A549 (cell line): ENCODE results near the gene SBF2. TPM values are rescaled to one million over a fixed set of nuclear protein-coding genes. Genes with fewer than 3 reads are reported as not detected.

Experiments
- ATAC-seq, 2 experiments: fragments of 200-7000 bp in 1 of 2; fragments of >200 bp in 1 of 2; cut with Nextera tagmentation in 1 of 2; cut with Tn5 transposase in 1 of 2; 3 replicates each; pipeline versions ENCODE4 v1.8.0 to v1.9.1; 2018 to 2020; ENCODE audit warnings: mild to moderate bottlenecking in 1 of 2, moderate library complexity in 1 of 2
- CTCF ChIA-PET: fragments of 300-600 bp; sonication (Branson Sonifier 250); formaldehyde crosslinking; extraction: SDS; loops from one replicate; lab custom pipeline; 2021; ENCODE audit warnings: antibody characterized with exemption, inconsistent platforms; lab: Yijun Ruan, JAX
- POLR2A ChIA-PET: fragments of 350-600 bp; formaldehyde crosslinking; extraction: SDS; loops from one replicate; lab custom pipeline; 2021; ENCODE audit warnings: antibody characterized with exemption, inconsistent platforms; lab: Yijun Ruan, JAX
- DNase-seq, 2 experiments: peaks; one replicate each; pipeline versions ENCODE4 v3.0.0 to v3.0.0-alpha.2; 2011 to 2016; ENCODE audit warnings: low read depth in 1 of 2, low spot score in 1 of 2
- FAIRE-seq: peaks from 2 replicates; lab custom pipeline; 2011; peaks lifted over from hg19 to GRCh38; lab: Jason Lieb, UNC
- H3K27ac ChIP-seq, 2 experiments: fragments of >200 bp; sonication (Bioruptor Twin); formaldehyde crosslinking; 3 replicates each; pipeline ENCODE4 v1.5.1; 2016 to 2017
- H3K4me1 ChIP-seq: fragments of >200 bp; sonication (Bioruptor Twin); formaldehyde crosslinking; 3 replicates; pipeline ENCODE4 v1.6.1; 2016
- H3K4me2 ChIP-seq: fragments of >200 bp; sonication (Bioruptor Twin); formaldehyde crosslinking; 3 replicates; pipeline ENCODE4 v1.6.1; 2016
- H3K4me3 ChIP-seq: fragments of >200 bp; sonication (Bioruptor Twin); formaldehyde crosslinking; 3 replicates; pipeline ENCODE4 v1.5.1; 2016
- H3K9me3 ChIP-seq: fragments of >200 bp; sonication (Bioruptor Twin); formaldehyde crosslinking; 3 replicates; pipeline ENCODE4 v1.6.1; 2016
- BHLHE40 ChIP-seq: IDR thresholded peaks from 2 replicates; pipeline ENCODE4 v1.6.1; 2012; ENCODE audit warnings: low read depth, low read length, inconsistent platforms
- CBX2 ChIP-seq: fragments of 200-600 bp; sonication (generic); IDR thresholded peaks from 2 replicates; pipeline ENCODE4 v1.6.1; 2016; ENCODE audit warnings: low read depth, mild to moderate bottlenecking, borderline replicate concordance
- CHD2 ChIP-seq: fragments of 150-350 bp; IDR thresholded peaks from 2 replicates; pipeline ENCODE4 v1.6.1; 2014; ENCODE audit warnings: low read length; ENCODE audit not compliant: partially characterized antibody
- EHF ChIP-seq: fragments of 250-450 bp; sonication (Bioruptor Pico); IDR thresholded peaks from 2 replicates; pipeline ENCODE4 v1.5.0; 2020; ENCODE audit warnings: mild to moderate bottlenecking
- EP300 ChIP-seq, 2 experiments: fragments of >200 bp; sonication (Bioruptor Twin); formaldehyde crosslinking; IDR thresholded peaks; 2 replicates in 1 of 2; 3 replicates in 1 of 2; pipeline ENCODE4 v1.6.1; 2016 to 2017
- ESRRA ChIP-seq: fragments of 150-350 bp; IDR thresholded peaks from 2 replicates; pipeline ENCODE4 v1.6.1; 2014; ENCODE audit warnings: mild to moderate bottlenecking, low read length, borderline replicate concordance
- FOXS1 ChIP-seq: fragments of 250-450 bp; sonication (Bioruptor Pico); IDR thresholded peaks from 2 replicates; pipeline ENCODE4 v1.5.0; 2020; ENCODE audit warnings: mild to moderate bottlenecking, moderate library complexity
- HDAC2 ChIP-seq: fragments of 200-600 bp; sonication (generic); IDR thresholded peaks from 2 replicates; pipeline ENCODE4 v1.6.1; 2016
- HEYL ChIP-seq: fragments of 250-450 bp; sonication (Bioruptor Pico); IDR thresholded peaks from 2 replicates; pipeline ENCODE4 v1.8.0; 2021; ENCODE audit warnings: mild to moderate bottlenecking, moderate library complexity
- HOXA7 ChIP-seq: fragments of 250-450 bp; sonication (Bioruptor Pico); IDR thresholded peaks from 2 replicates; pipeline ENCODE4 v1.5.0; 2020; ENCODE audit warnings: mild to moderate bottlenecking, moderate library complexity
- HOXB13 ChIP-seq: fragments of 250-450 bp; sonication (Bioruptor Pico); IDR thresholded peaks from 2 replicates; pipeline ENCODE4 v1.5.0; 2020; ENCODE audit warnings: low read depth, mild to moderate bottlenecking, moderate library complexity
- JUNB ChIP-seq: fragments of >200 bp; sonication (Bioruptor Twin); formaldehyde crosslinking; IDR thresholded peaks from 2 replicates; pipeline ENCODE4 v1.6.1; 2016
- MAZ ChIP-seq: fragments of 150-350 bp; IDR thresholded peaks from 2 replicates; pipeline ENCODE4 v1.6.1; 2014; ENCODE audit warnings: antibody characterized with exemption, low read depth, low read length, borderline replicate concordance
- MYC ChIP-seq: IDR thresholded peaks from 2 replicates; pipeline ENCODE4 v1.6.1; 2012; ENCODE audit warnings: mild to moderate bottlenecking, inconsistent platforms, low read length, improper control_type of control experiment, borderline replicate concordance
- NPAS2 ChIP-seq: fragments of 250-450 bp; sonication (Bioruptor Pico); IDR thresholded peaks from 2 replicates; pipeline ENCODE4 v1.8.0; 2022; ENCODE audit warnings: mild to moderate bottlenecking, moderate library complexity, borderline replicate concordance
- POLR2A ChIP-seq: IDR thresholded peaks from 2 replicates; pipeline ENCODE4 v1.6.1; 2012; ENCODE audit warnings: mild to moderate bottlenecking, low read length
- POLR2AphosphoS2 ChIP-seq: conservative IDR thresholded peaks from 2 replicates; pipeline ENCODE4 v1.6.1; 2012; ENCODE audit warnings: low read length, improper control_type of control experiment, inconsistent platforms
- RAD21 ChIP-seq, 2 experiments: fragments of >200 bp in 1 of 2; sonication (Bioruptor Twin) in 1 of 2; formaldehyde crosslinking in 1 of 2; IDR thresholded peaks in 1 of 2; conservative IDR thresholded peaks in 1 of 2; 2 replicates in 1 of 2; 3 replicates in 1 of 2; pipeline ENCODE4 v1.6.1; 2012 to 2018; ENCODE audit warnings: inconsistent platforms in 1 of 2
- RNF2 ChIP-seq: fragments of 200-600 bp; sonication (generic); IDR thresholded peaks from 2 replicates; pipeline ENCODE4 v1.6.1; 2016; ENCODE audit warnings: low read depth, mild to moderate bottlenecking, antibody characterized with exemption, moderate library complexity, borderline replicate concordance
- TFCP2L1 ChIP-seq: fragments of 250-450 bp; sonication (Bioruptor Pico); IDR thresholded peaks from 2 replicates; pipeline ENCODE4 v1.5.0; 2021; ENCODE audit warnings: mild to moderate bottlenecking
- ZSCAN20 ChIP-seq: fragments of 250-450 bp; sonication (Bioruptor Pico); IDR thresholded peaks from 2 replicates; pipeline ENCODE4 v1.8.0; 2022; ENCODE audit warnings: mild to moderate bottlenecking, moderate library complexity
- WGBS: methylation state at CpG from one replicate; pipeline ENCODE4 v1.1.6; 2017; ENCODE audit errors: missing lambda C conversion rate; 5-methylcytosine and 5-hydroxymethylcytosine counted together
- polyA plus RNA-seq, 4 experiments: library from polyadenylated mRNA; depleted of rRNA in 3 of 4; stranded (reverse); fragments of >200 nt; fragmentation: RNase III in 1 of 4; extraction: RNeasy Plus Mini Kit Qiagen cat#74134 plus additional on column Dnase treatment in 1 of 4; gene quantifications; 2 replicates in 3 of 4; 3 replicates in 1 of 4; pipeline ENCODE4 v1.2.3, GENCODE V29; 2011 to 2017
- TF ChIP-seq, protein P1 (sequence below): fragments of >200 bp; sonication (Bioruptor Twin); formaldehyde crosslinking; IDR thresholded peaks from 2 replicates; pipeline ENCODE4 v1.6.1; 2016
- TF ChIP-seq, protein P2 (sequence below): fragments of >200 bp; sonication (Bioruptor Twin); formaldehyde crosslinking; IDR thresholded peaks from 3 replicates; pipeline ENCODE4 v1.6.1; 2016

SBF2 gene
- polyA plus RNA-seq, 2 of the 4 experiments (the other 2 are of a cell fraction): 11.1 to 49.6 TPM

DNA sequence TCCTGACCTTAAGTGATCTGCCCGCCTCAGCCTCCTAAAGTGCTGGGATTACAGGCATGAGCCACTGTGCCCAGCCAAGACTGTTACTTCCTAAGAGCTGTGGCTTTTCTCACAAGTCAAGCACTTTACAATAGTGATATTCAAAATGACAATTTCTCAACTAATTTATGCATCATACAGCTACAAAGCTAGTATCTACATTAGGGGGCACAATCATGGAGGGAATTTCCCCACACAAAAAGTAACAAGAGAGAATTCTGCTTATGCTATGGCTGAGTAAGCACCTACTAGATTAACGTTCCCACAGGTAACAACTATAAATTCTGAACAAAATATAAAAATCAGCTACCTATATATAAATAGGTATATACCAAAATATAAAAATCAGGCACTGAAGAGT is 72.7 kb downstream of the SBF2 start:
- ATAC-seq (no peak), FAIRE-seq (no peak), DNase-seq (no peak)
- no peaks in the 10 kb centered on the region for H3K4me1 ChIP-seq
- H3K27ac ChIP-seq: no peak overlapping the region
- ChIA-PET CTCF (interaction anchor here (0.6 to 1.7 kb wide), 3 partner anchors 13 to 206 kb away, joined by 3 to 5 read pairs (median 3); partner anchors contain the start of gene ADM), POLR2A (no interaction called here)
- 96% methylated on average over 2 of the region's 2 CpGs for WGBS
- peaks cover 8% of the 10 kb centered on the region; the same call in 1 of the 3 replicates for H3K9me3 ChIP-seq
- TF ChIP-seq, protein P1, sequence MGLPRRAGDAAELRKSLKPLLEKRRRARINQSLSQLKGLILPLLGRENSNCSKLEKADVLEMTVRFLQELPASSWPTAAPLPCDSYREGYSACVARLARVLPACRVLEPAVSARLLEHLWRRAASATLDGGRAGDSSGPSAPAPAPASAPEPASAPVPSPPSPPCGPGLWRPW: no peak
- no peak overlapping the region for H3K4me2 ChIP-seq
- H3K4me3 ChIP-seq: no peak overlapping the region

DNA sequence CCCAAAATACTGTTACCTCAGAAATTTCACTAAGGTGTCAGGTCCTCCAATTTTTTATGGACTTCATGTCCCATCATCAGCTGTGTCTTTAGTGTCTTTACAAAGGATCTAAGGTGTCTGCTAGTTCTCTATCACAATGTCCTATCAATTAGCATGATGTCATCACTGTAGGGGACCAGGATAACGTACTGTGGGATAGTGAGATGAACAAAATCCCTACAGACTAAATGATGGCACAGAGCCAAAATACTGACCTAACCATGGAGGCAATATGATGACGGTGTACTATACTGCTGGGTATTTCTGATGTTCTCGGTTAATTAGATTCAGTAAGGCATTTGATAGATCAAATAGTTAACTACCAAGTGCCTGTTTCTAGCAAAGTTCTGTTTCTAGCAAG is 82.5 kb downstream of the SBF2 start:
- no peak overlapping the region for H3K4me3 ChIP-seq
- ChIA-PET POLR2A (no interaction called here), CTCF (interaction anchor here (1.1 to 7.1 kb wide), 3 partner anchors 92 to 155 kb away, joined by 3 to 65 read pairs (median 7); partner anchors contain the start of gene ADM)

DNA sequence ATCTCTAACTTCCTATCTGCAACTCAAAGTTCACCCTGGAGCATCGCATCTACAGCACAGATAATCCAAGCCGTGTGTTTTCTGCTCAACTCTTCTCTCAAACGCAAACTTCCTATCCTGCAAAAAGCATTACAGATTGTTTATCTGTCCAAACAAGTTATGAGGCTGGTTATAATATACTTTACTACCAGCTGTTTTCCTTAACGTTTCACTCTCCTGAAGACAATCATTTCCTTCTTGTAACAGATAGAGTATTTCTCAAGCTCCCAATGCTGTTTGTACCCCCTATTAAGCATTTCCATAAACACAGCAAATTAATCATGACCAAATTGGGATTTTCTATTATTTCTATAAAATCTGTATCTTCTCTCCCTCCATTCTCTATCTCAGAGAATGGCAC is 84.7 kb downstream of the SBF2 start:
- TF ChIP-seq RAD21 (conservative IDR thresholded peaks at IDR 0.05 in 1 of 2, IDR thresholded peaks at IDR 0.05 in 1 of 2): no peak
- no peak for TF ChIP-seq POLR2AphosphoS2
- TF ChIP-seq HEYL (CRISPR knock-in tag): no peak
- no peak for TF ChIP-seq HOXA7
- no peak for TF ChIP-seq POLR2A
- no peak for TF ChIP-seq CHD2
- TF ChIP-seq BHLHE40: no peak
- TF ChIP-seq ZSCAN20: no peak
- TF ChIP-seq EHF (CRISPR knock-in tag): no peak
- no peak for TF ChIP-seq FOXS1 (CRISPR knock-in tag)
- TF ChIP-seq NPAS2 (CRISPR knock-in tag): no peak
- TF ChIP-seq JUNB: no peak
- TF ChIP-seq, protein P2, sequence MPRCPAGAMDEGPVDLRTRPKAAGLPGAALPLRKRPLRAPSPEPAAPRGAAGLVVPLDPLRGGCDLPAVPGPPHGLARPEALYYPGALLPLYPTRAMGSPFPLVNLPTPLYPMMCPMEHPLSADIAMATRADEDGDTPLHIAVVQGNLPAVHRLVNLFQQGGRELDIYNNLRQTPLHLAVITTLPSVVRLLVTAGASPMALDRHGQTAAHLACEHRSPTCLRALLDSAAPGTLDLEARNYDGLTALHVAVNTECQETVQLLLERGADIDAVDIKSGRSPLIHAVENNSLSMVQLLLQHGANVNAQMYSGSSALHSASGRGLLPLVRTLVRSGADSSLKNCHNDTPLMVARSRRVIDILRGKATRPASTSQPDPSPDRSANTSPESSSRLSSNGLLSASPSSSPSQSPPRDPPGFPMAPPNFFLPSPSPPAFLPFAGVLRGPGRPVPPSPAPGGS: no peak
- TF ChIP-seq MYC: no peak
- TF ChIP-seq TFCP2L1: no peak
- no peak for TF ChIP-seq RNF2
- Histone ChIP-seq H3K4me3 (no peak overlapping the region), H3K9me3 (peaks cover 9% of the 10 kb centered on the region; the same call in 2 of the 3 replicates), H3K4me1 (0 out of 3 replicates have a peak, but pooled peaks cover 5% of the 10 kb centered on the region), H3K27ac (no peak overlapping the region), H3K4me2 (no peak overlapping the region)
- FAIRE-seq (no peak), DNase-seq (no peak), ATAC-seq (no peak)
- POLR2A ChIA-PET: interaction anchor here (1.3 kb wide), 1 partner anchor 95 kb away, joined by 5 read pairs; the partner anchor contains the start of gene ADM
- CTCF ChIA-PET: interaction anchor here (0.5 to 7.1 kb wide), 6 partner anchors 11 to 196 kb away, joined by 4 to 65 read pairs (median 12); partner anchors contain the start of gene ADM
- 87% methylated on average over 4 of the region's 4 CpGs for WGBS

More for the DNA sequence above, 82.5 kb downstream of the SBF2 start:
- no peak overlapping the region for H3K27ac ChIP-seq
- FAIRE-seq (no peak), DNase-seq (no peak), ATAC-seq (no peak)
- H3K4me2 ChIP-seq: no peak overlapping the region
- H3K4me1 ChIP-seq: 0 out of 3 replicates have a peak, but pooled peaks cover 5% of the 10 kb centered on the region
- TF ChIP-seq MAZ: no peak
- TF ChIP-seq HOXB13 (CRISPR knock-in tag): no peak
- no peak for TF ChIP-seq CBX2
- no peak for TF ChIP-seq HDAC2
- TF ChIP-seq ESRRA: no peak
- no peak for TF ChIP-seq EP300 (IDR thresholded peaks at IDR 0.05)
- TF ChIP-seq RNF2: no peak
- TF ChIP-seq RAD21 (conservative IDR thresholded peaks at IDR 0.05 in 1 of 2, IDR thresholded peaks at IDR 0.05 in 1 of 2): no peak
- WGBS: 97% methylated on average over 3 of the region's 3 CpGs
- H3K9me3 ChIP-seq: no peaks in the 10 kb centered on the region
